Measurements from ENCODE around the gene DRC7. TPM values are rescaled to one million over a fixed set of nuclear protein-coding genes. Genes with fewer than 3 reads are reported as not detected.

DRC7 gene
- total RNA-seq, 2 donors from 2014 or later, result not detected

DNA sequence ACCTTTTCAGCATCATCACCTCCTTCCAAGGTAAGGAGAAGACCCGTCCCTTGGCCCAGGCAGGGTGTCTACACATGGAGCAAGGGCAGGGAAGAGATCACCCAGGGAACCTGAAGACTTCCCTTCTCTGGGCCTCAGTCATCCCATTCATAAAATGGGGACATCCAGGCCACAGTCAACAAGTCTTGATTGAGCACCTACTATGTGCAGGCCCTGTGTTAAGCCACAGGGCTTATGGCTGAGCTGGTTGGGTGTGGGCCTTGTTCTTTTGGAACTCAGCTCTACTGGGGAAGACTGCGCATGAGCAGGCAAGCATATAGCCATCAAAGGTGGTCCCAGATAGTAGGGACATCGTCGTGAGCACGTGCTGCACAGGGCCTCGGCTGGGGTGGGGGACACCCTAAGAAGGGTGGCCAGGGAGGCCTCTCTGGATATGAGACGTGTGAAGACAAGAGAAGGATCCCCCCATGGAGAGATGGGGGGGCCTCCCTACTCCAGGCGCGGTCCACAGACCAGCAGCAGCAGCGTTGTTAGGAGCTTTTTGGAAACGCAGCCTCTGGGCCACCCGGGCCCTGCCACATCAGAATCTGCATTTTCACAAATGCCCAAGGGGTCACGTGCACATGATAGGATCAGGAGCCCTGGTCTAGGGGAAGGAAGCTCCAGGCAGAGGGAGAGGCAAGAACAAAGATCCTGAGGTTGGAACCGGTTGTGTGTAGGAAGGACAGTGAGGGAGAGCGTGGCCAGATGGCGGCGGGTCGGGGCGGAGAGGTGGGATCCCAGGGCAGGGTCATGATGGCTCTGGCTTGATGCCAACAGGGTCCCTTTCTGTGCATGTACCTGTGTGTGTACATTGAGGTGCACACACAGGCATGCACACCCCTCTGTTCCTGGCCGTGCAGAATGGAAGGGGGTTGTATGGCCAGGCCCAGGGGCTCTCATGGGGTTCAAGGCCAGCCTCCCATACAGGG lies 32.4 kb upstream of the DRC7 start:
- no peaks in the 10 kb centered on the region for H3K9me3 ChIP-seq
- TF ChIP-seq, protein P1, sequence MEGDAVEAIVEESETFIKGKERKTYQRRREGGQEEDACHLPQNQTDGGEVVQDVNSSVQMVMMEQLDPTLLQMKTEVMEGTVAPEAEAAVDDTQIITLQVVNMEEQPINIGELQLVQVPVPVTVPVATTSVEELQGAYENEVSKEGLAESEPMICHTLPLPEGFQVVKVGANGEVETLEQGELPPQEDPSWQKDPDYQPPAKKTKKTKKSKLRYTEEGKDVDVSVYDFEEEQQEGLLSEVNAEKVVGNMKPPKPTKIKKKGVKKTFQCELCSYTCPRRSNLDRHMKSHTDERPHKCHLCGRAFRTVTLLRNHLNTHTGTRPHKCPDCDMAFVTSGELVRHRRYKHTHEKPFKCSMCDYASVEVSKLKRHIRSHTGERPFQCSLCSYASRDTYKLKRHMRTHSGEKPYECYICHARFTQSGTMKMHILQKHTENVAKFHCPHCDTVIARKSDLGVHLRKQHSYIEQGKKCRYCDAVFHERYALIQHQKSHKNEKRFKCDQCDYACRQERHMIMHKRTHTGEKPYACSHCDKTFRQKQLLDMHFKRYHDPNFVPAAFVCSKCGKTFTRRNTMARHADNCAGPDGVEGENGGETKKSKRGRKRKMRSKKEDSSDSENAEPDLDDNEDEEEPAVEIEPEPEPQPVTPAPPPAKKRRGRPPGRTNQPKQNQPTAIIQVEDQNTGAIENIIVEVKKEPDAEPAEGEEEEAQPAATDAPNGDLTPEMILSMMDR (IDR thresholded peaks at IDR 0.05), result no peak
- H3K4me1 ChIP-seq (ENCODE audit: control insufficient read depth in 1 of 2, low read depth in 2 of 2), result no peaks in the 10 kb centered on the region
- no peaks in the 10 kb centered on the region for H3K36me3 ChIP-seq
- no peaks in the 10 kb centered on the region for H3K27me3 ChIP-seq (replicated peaks; ENCODE audit: insufficient read depth)
- H3K27ac ChIP-seq, result no peak overlapping the region
- no peak overlapping the region for H3K4me3 ChIP-seq
- DNase-seq (ENCODE audit: low spot score) (no peak), ATAC-seq (ENCODE audit: insufficient number of reproducible peaks, low FRiP score, low read depth) (no peak)

DNA sequence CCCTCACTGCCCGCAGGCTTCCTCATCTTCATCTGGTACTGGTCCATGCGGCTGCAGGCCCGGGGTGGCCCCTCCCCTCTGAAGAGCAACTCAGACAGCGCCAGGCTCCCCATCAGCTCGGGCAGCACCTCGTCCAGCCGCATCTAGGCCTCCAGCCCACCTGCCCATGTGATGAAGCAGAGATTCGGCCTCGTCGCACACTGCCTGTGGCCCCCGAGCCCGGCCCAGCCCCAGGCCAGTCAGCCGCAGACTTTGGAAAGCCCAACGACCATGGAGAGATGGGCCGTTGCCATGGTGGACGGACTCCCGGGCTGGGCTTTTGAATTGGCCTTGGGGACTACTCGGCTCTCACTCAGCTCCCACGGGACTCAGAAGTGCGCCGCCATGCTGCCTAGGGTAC lies 31.2 kb upstream of the DRC7 start:
- Histone ChIP-seq H3K27me3 (replicated peaks; ENCODE audit: insufficient read depth) (no peaks in the 10 kb centered on the region), H3K36me3 (no peaks in the 10 kb centered on the region)
- ATAC-seq (ENCODE audit: insufficient number of reproducible peaks, low FRiP score, low read depth), result no peak

DNA sequence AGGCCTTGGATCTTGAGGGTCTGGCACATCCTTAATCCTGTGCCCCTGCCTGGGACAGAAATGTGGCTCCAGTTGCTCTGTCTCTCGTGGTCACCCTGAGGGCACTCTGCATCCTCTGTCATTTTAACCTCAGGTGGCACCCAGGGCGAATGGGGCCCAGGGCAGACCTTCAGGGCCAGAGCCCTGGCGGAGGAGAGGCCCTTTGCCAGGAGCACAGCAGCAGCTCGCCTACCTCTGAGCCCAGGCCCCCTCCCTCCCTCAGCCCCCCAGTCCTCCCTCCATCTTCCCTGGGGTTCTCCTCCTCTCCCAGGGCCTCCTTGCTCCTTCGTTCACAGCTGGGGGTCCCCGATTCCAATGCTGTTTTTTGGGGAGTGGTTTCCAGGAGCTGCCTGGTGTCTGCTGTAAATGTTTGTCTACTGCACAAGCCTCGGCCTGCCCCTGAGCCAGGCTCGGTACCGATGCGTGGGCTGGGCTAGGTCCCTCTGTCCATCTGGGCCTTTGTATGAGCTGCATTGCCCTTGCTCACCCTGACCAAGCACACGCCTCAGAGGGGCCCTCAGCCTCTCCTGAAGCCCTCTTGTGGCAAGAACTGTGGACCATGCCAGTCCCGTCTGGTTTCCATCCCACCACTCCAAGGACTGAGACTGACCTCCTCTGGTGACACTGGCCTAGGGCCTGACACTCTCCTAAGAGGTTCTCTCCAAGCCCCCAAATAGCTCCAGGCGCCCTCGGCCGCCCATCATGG lies 30.5 kb upstream of the DRC7 start:
- no peak overlapping the region for H3K4me3 ChIP-seq
- DNase-seq (ENCODE audit: low spot score) (no peak), ATAC-seq (ENCODE audit: insufficient number of reproducible peaks, low FRiP score, low read depth) (no peak)
- H3K27me3 ChIP-seq (replicated peaks; ENCODE audit: insufficient read depth), result no peaks in the 10 kb centered on the region
- H3K36me3 ChIP-seq, result no peaks in the 10 kb centered on the region
- no peaks in the 10 kb centered on the region for H3K9me3 ChIP-seq
- TF ChIP-seq, protein P1 (IDR thresholded peaks at IDR 0.05), result no peak
- no peaks in the 10 kb centered on the region for H3K4me1 ChIP-seq (ENCODE audit: control insufficient read depth in 1 of 2, low read depth in 2 of 2)
- H3K27ac ChIP-seq, result no peak overlapping the region

More for the DNA sequence above, 31.2 kb upstream of the DRC7 start:
- Histone ChIP-seq H3K9me3 (no peaks in the 10 kb centered on the region), H3K4me3 (no peak overlapping the region), H3K4me1 (ENCODE audit: control insufficient read depth in 1 of 2, low read depth in 2 of 2) (no peaks in the 10 kb centered on the region), H3K27ac (no peak overlapping the region)
- no peak for DNase-seq (ENCODE audit: low spot score)
- TF ChIP-seq, protein P1 (IDR thresholded peaks at IDR 0.05), result no peak

DNA sequence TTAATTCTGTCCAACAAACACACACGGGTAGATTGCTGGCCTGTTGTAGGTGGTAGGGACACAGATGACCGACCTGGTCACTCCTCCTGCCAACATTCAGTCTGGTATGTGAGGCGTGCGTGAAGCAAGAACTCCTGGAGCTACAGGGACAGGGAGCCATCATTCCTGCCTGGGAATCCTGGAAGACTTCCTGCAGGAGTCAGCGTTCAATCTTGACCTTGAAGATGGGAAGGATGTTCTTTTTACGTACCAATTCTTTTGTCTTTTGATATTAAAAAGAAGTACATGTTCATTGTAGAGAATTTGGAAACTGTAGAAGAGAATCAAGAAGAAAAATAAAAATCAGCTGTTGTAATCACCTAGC lies 30.0 kb upstream of the DRC7 start:
- H3K36me3 ChIP-seq, result no peaks in the 10 kb centered on the region
- H3K27ac ChIP-seq, result no peak overlapping the region

More for the DNA sequence above, 30.0 kb upstream of the DRC7 start:
- no peak overlapping the region for H3K4me3 ChIP-seq
- H3K4me1 ChIP-seq (ENCODE audit: control insufficient read depth in 1 of 2, low read depth in 2 of 2), result no peaks in the 10 kb centered on the region
- no peaks in the 10 kb centered on the region for H3K27me3 ChIP-seq (replicated peaks; ENCODE audit: insufficient read depth)
- no peak for ATAC-seq (ENCODE audit: insufficient number of reproducible peaks, low FRiP score, low read depth)
- no peak for DNase-seq (ENCODE audit: low spot score)
- TF ChIP-seq, protein P1 (IDR thresholded peaks at IDR 0.05), result no peak
- no peaks in the 10 kb centered on the region for H3K9me3 ChIP-seq
